ENCODE measurements around the gene MCF2L. TPM values are rescaled to one million over a fixed set of nuclear protein-coding genes. Genes with fewer than 3 reads are reported as not detected.
"Not testable (repeated sequence)": the region's sequence is repeated elsewhere in the genome, so short reads cannot be mapped to it uniquely, and the experiment has no call there.

Gene MCF2L
- total RNA-seq, 1 experiment from 2014 or later = 22.1 TPM

DNA sequence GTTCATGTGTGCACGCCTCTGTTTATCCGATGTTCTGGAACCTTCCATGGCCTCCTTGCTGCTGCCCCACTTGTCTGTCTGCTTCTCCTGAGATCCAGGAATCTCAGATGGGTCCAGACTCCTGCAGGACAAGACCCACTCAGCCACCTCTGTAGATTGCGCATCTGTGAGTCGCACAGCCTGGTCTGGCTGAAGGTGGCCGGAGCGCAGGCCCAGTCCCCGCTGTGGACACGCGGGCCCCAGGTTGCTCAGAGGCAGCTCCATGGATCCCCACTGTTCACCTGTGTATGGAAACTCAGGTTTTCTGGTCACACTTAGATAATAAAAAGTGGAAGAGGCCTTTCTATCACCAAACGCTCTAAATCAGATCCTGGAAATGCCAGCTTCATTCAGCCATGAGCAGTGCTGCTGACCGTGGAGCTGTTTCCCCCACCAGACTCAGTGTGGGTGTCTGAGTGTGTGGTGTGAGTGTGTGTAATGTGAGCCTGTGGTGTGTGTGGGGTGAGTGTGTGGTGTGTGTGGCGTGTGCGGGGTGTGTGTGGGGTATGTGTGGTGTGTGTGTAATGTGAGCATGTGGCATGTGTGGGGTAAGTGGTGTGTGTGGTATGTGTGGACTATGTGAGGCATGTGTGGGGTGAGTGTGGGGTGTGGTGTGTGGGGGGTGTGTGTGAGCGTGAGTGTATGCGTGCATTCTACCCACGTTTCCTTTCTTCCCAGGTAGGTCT, 59.5 kb downstream of the MCF2L start:
- ChIA-PET POLR2A (no interaction called here), CTCF (interaction anchor here (1.2 to 3.5 kb wide), 2 partner anchors 24 to 85 kb away, joined by 3 to 44 read pairs; no protein-coding TSS in a partner anchor)
- intact Hi-C loops (cut with micrococcal nuclease; ENCODE audit: unreplicated experiment) = loop anchor here (1.0 kb wide), 3 partner anchors 26 to 86 kb away; partner anchors contain the start of gene MCF2L
- no peaks in the 10 kb centered on the region for H3K9me3 ChIP-seq
- no peak for TF ChIP-seq CTCF (IDR thresholded peaks at IDR 0.05; ENCODE audit: insufficient read depth in 1 of 2, low read depth in 1 of 2, low read length in 1 of 2, severe bottlenecking in 1 of 2, unreplicated experiment in 1 of 2)
- Mint-ChIP-seq H3K36me3 (ENCODE audit: insufficient read depth, unreplicated experiment) (no peaks in the 10 kb centered on the region), H3K27me3 (ENCODE audit: insufficient read depth, unreplicated experiment) (no peaks in the 10 kb centered on the region), H3K27ac (ENCODE audit: unreplicated experiment) (no peak overlapping the region), H3K9me3 (ENCODE audit: unreplicated experiment) (no peaks in the 10 kb centered on the region), H3K4me1 (ENCODE audit: low read depth, unreplicated experiment) (peaks cover 11% of the 10 kb centered on the region), H3K4me3 (ENCODE audit: unreplicated experiment) (no peak overlapping the region)
- H3K36me3 ChIP-seq (ENCODE audit: control insufficient read depth, insufficient read depth, low read length) = no peaks in the 10 kb centered on the region
- no peak for DNase-seq
- peaks cover 6% of the 10 kb centered on the region; the same call in 1 of the 2 replicates for H3K4me1 ChIP-seq
- no peak overlapping the region for H3K4me3 ChIP-seq (ENCODE audit: low read depth, low read length)
- H3K27me3 ChIP-seq (replicated peaks; ENCODE audit: control insufficient read depth, insufficient read depth, low read length) = no peaks in the 10 kb centered on the region
- no TSS peak for BruUV-seq (replicated peaks)

DNA sequence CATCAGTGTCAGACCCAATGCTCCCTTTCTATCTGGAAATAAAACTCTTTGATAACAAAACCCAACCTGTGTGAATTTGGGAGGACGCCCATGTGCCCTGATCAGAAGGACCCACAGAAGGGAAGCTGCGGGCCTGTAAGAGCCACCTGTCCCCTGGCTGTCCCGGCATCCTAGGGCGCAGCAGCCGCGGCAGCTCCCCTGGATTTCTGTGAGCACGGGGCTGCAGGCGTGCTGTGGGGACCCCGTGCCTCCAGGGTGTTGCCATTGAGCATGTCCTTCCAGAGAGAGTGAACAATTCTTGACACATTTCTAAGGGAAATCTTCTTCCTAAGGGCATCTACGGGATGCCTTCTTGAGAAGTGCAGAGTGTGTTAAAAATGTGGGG, 60.0 kb downstream of the MCF2L start:
- Mint-ChIP-seq H3K4me1 (ENCODE audit: low read depth, unreplicated experiment) (peaks cover 11% of the 10 kb centered on the region), H3K27ac (ENCODE audit: unreplicated experiment) (no peak overlapping the region), H3K36me3 (ENCODE audit: insufficient read depth, unreplicated experiment) (no peaks in the 10 kb centered on the region), H3K9me3 (ENCODE audit: unreplicated experiment) (no peaks in the 10 kb centered on the region), H3K4me3 (ENCODE audit: unreplicated experiment) (no peak overlapping the region), H3K27me3 (ENCODE audit: insufficient read depth, unreplicated experiment) (no peaks in the 10 kb centered on the region)
- ChIA-PET CTCF (interaction anchor here (0.9 to 3.5 kb wide), 6 partner anchors 25 to 123 kb away, joined by 3 to 44 read pairs (median 6); no protein-coding TSS in a partner anchor), POLR2A (no interaction called here)
- DNase-seq = no peak
- intact Hi-C loops (cut with micrococcal nuclease; ENCODE audit: unreplicated experiment) = loop anchor here (1.0 kb wide), 3 partner anchors 27 to 87 kb away; partner anchors contain the start of gene MCF2L
- no peak overlapping the region for H3K4me3 ChIP-seq (ENCODE audit: low read depth, low read length)
- no peak for TF ChIP-seq CTCF (IDR thresholded peaks at IDR 0.05; ENCODE audit: insufficient read depth in 1 of 2, low read depth in 1 of 2, low read length in 1 of 2, severe bottlenecking in 1 of 2, unreplicated experiment in 1 of 2)
- no peaks in the 10 kb centered on the region for H3K9me3 ChIP-seq
- no peaks in the 10 kb centered on the region for H3K27me3 ChIP-seq (replicated peaks; ENCODE audit: control insufficient read depth, insufficient read depth, low read length)
- no peaks in the 10 kb centered on the region for H3K36me3 ChIP-seq (ENCODE audit: control insufficient read depth, insufficient read depth, low read length)
- H3K4me1 ChIP-seq = 0 out of 2 replicates have a peak, but pooled peaks cover under 1% of the 10 kb centered on the region
- no TSS peak for BruUV-seq (replicated peaks)

GRCh38 chr13:113029487-113030258, 60.7 kb downstream of the MCF2L start:
- H3K36me3 ChIP-seq (ENCODE audit: control insufficient read depth, insufficient read depth, low read length) = no peaks in the 10 kb centered on the region
- H3K4me1 ChIP-seq = no peaks in the 10 kb centered on the region
- intact Hi-C loops (cut with micrococcal nuclease; ENCODE audit: unreplicated experiment) = loop anchor here (1.0 to 10.0 kb wide), 5 partner anchors 27 to 365 kb away; partner anchors contain the start of genes CUL4A, MCF2L and PCID2
- Mint-ChIP-seq H3K9me3 (ENCODE audit: unreplicated experiment) (no peaks in the 10 kb centered on the region), H3K27me3 (ENCODE audit: insufficient read depth, unreplicated experiment) (no peaks in the 10 kb centered on the region), H3K36me3 (ENCODE audit: insufficient read depth, unreplicated experiment) (no peaks in the 10 kb centered on the region), H3K27ac (ENCODE audit: unreplicated experiment) (no peak overlapping the region), H3K4me3 (ENCODE audit: unreplicated experiment) (no peak overlapping the region), H3K4me1 (ENCODE audit: low read depth, unreplicated experiment) (peaks cover 11% of the 10 kb centered on the region)
- BruUV-seq (replicated peaks) = no TSS peak
- POLR2A ChIA-PET = no interaction called here
- peak; percentile 74 to 87 for DNase-seq
- H3K27me3 ChIP-seq (replicated peaks; ENCODE audit: control insufficient read depth, insufficient read depth, low read length) = no peaks in the 10 kb centered on the region
- CTCF ChIA-PET = interaction anchor here (0.6 to 3.5 kb wide), 17 partner anchors 12 to 124 kb away, joined by 3 to 44 read pairs (median 4); partner anchors contain the start of gene F10
- no peak overlapping the region for H3K4me3 ChIP-seq (ENCODE audit: low read depth, low read length)
- H3K9me3 ChIP-seq = no peaks in the 10 kb centered on the region
- peak; percentile 95 to 97 for TF ChIP-seq CTCF (IDR thresholded peaks at IDR 0.05; ENCODE audit: insufficient read depth in 1 of 2, low read depth in 1 of 2, low read length in 1 of 2, severe bottlenecking in 1 of 2, unreplicated experiment in 1 of 2)

GRCh38 chr13:113030259-113030640, 61.2 kb downstream of the MCF2L start:
- H3K4me1 ChIP-seq; H3K36me3 Mint-ChIP-seq (ENCODE audit: insufficient read depth, unreplicated experiment); H3K9me3 Mint-ChIP-seq (ENCODE audit: unreplicated experiment); DNase-seq; H3K27me3 Mint-ChIP-seq (ENCODE audit: insufficient read depth, unreplicated experiment); H3K4me3 Mint-ChIP-seq (ENCODE audit: unreplicated experiment); H3K9me3 ChIP-seq; H3K27me3 ChIP-seq (replicated peaks; ENCODE audit: control insufficient read depth, insufficient read depth, low read length); BruUV-seq (replicated peaks); H3K36me3 ChIP-seq (ENCODE audit: control insufficient read depth, insufficient read depth, low read length); H3K4me3 ChIP-seq (ENCODE audit: low read depth, low read length); POLR2A ChIA-PET; H3K27ac Mint-ChIP-seq (ENCODE audit: unreplicated experiment): not testable (repeated sequence)
- intact Hi-C loops (cut with micrococcal nuclease; ENCODE audit: unreplicated experiment) = loop anchor here (10.0 kb wide), 2 partner anchors 175 to 365 kb away; partner anchors contain the start of genes CUL4A and PCID2
- H3K4me1 Mint-ChIP-seq (ENCODE audit: low read depth, unreplicated experiment) = peaks cover 11% of the 10 kb centered on the region
- CTCF ChIA-PET = interaction anchor here (0.8 to 1.2 kb wide), 4 partner anchors 46 to 101 kb away, joined by 3 to 4 read pairs (median 4); no protein-coding TSS in a partner anchor

Measured in Caco-2 (cell line).